ENCODE results near the gene NPHP1. TPM values are rescaled to one million over a fixed set of nuclear protein-coding genes. Genes with fewer than 3 reads are reported as not detected.
"Not testable (repeated sequence)": the region's sequence is repeated elsewhere in the genome, so short reads cannot be mapped to it uniquely, and the experiment has no call there.

Gene NPHP1
- total and polyA plus RNA-seq, 2 donors (not counting 1 experiment from before 2014, with no cell fraction given): 2.4 TPM

DNA sequence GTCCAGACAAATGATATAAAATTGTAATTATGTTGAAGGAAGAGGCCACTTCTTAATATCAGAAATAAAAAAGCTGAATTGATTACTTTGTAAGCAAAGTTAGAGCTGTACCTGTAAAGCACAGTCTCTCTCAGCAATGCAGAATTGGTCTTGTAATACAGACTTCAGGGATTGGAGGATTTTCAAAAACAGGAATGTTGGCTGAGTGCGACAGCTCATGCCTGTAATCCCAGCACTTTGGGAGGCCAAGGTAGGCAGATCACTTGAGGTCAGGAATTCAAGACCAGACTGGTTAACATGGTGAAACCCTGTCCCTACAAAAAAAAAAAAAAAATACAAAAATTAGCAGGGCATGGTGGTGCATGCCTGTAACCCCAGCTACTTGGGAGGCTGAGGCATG is 17.8 kb upstream of the NPHP1 start:
- H3K4me3 Mint-ChIP-seq; POLR2A ChIA-PET; H3K4me1 Mint-ChIP-seq; CTCF ChIA-PET; H3K4me1 ChIP-seq (ENCODE audit: control insufficient read depth in 2 of 2, insufficient read depth in 2 of 2, low read length in 2 of 2); H3K9me3 Mint-ChIP-seq (ENCODE audit: insufficient read depth); H3K4me2 ChIP-seq (replicated peaks; ENCODE audit: low read depth, low read length, poor library complexity, severe bottlenecking); H3K36me3 ChIP-seq (replicated peaks in 1 of 2; ENCODE audit: control extremely low read depth in 1 of 2, control insufficient read depth in 1 of 2, extremely low read depth in 1 of 2, insufficient read depth in 2 of 2, low read length in 1 of 2); DNase-seq; H3K27ac ChIP-seq (ENCODE audit: low read length in 2 of 2); ATAC-seq (ENCODE audit: low read depth); H3K4me3 ChIP-seq (ENCODE audit: control extremely low read depth in 1 of 5, extremely low read depth in 1 of 5, insufficient read depth in 1 of 5, low read depth in 2 of 5, low read length in 4 of 5); H3K9me3 ChIP-seq (ENCODE audit: control extremely low read depth in 1 of 3, control insufficient read depth in 2 of 3, insufficient read depth in 1 of 3, low read length in 2 of 3); H3K9ac ChIP-seq (ENCODE audit: low read length); H3K79me2 ChIP-seq (ENCODE audit: control insufficient read depth, insufficient read depth, low read length); H3K27ac Mint-ChIP-seq; H2AFZ ChIP-seq (ENCODE audit: insufficient read depth, low read depth, low read length, poor library complexity, severe bottlenecking); intact Hi-C loops (cut with micrococcal nuclease); H4K20me1 ChIP-seq (ENCODE audit: control insufficient read depth, insufficient read depth, low read length, poor library complexity, severe bottlenecking): not testable (repeated sequence)
- H3K27me3 Mint-ChIP-seq: peaks cover 50% of the 10 kb centered on the region
- H3K27me3 ChIP-seq (replicated peaks in 1 of 4; ENCODE audit: control extremely low read depth in 1 of 4, control insufficient read depth in 3 of 4, insufficient read depth in 4 of 4, low read length in 3 of 4): peaks cover 0 to 13% (median 8%) of the 10 kb centered on the region in 4 experiments
- 83% methylated on average over 1 of the region's 1 CpG for WGBS (ENCODE audit: insufficient coverage)

DNA sequence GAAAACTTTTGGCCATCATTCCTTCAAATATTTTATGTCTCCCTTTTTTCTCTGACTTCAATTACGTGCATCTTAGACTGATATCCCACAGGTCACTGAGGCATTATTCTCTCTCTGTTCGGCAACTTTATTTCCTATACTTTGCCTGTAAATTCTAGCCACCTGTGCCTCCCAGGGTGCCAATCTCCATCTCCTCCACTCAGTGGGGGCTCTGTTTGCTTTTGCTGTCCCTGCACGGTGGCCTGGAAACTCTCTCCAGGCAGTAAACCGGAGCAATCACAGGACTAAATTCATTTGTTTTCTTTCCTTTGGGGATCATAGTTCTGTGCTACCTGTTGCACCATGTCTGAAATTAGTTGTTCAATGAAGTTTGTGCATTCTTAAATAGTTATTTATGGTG is 17.1 kb upstream of the NPHP1 start:
- no peak overlapping the region for H3K4me3 ChIP-seq (ENCODE audit: control extremely low read depth in 1 of 5, extremely low read depth in 1 of 5, insufficient read depth in 1 of 5, low read depth in 2 of 5, low read length in 4 of 5)
- ChIA-PET POLR2A (no interaction called here), CTCF (no interaction called here)
- DNase-seq: no peak
- no peak for ATAC-seq (ENCODE audit: low read depth)
- no peaks in the 10 kb centered on the region for H3K9me3 ChIP-seq (ENCODE audit: control extremely low read depth in 1 of 3, control insufficient read depth in 2 of 3, insufficient read depth in 1 of 3, low read length in 2 of 3)
- H3K4me3 Mint-ChIP-seq: no peak overlapping the region
- no peak overlapping the region for H3K27ac ChIP-seq (ENCODE audit: low read length in 2 of 2)
- H3K4me1 ChIP-seq (ENCODE audit: control insufficient read depth in 2 of 2, insufficient read depth in 2 of 2, low read length in 2 of 2): no peaks in the 10 kb centered on the region
- H4K20me1 ChIP-seq (ENCODE audit: control insufficient read depth, insufficient read depth, low read length, poor library complexity, severe bottlenecking): no peaks in the 10 kb centered on the region
- H3K4me2 ChIP-seq (replicated peaks; ENCODE audit: low read depth, low read length, poor library complexity, severe bottlenecking): no peak overlapping the region
- H2AFZ ChIP-seq (ENCODE audit: insufficient read depth, low read depth, low read length, poor library complexity, severe bottlenecking): no peak overlapping the region
- H3K4me1 Mint-ChIP-seq: no peaks in the 10 kb centered on the region
- H3K36me3 ChIP-seq (replicated peaks in 1 of 2; ENCODE audit: control extremely low read depth in 1 of 2, control insufficient read depth in 1 of 2, extremely low read depth in 1 of 2, insufficient read depth in 2 of 2, low read length in 1 of 2): no peaks in the 10 kb centered on the region
- H3K79me2 ChIP-seq (ENCODE audit: control insufficient read depth, insufficient read depth, low read length): no peaks in the 10 kb centered on the region
- 80% methylated on average over 4 of the region's 4 CpGs for WGBS (ENCODE audit: insufficient coverage)
- H3K27me3 Mint-ChIP-seq: peaks cover 50% of the 10 kb centered on the region
- no peak overlapping the region for H3K27ac Mint-ChIP-seq
- no peak for TF ChIP-seq EZH2 (IDR thresholded peaks at IDR 0.05; ENCODE audit: borderline replicate concordance, insufficient read depth, low read depth, low read length, poor library complexity, severe bottlenecking)
- TF ChIP-seq, protein P1, sequence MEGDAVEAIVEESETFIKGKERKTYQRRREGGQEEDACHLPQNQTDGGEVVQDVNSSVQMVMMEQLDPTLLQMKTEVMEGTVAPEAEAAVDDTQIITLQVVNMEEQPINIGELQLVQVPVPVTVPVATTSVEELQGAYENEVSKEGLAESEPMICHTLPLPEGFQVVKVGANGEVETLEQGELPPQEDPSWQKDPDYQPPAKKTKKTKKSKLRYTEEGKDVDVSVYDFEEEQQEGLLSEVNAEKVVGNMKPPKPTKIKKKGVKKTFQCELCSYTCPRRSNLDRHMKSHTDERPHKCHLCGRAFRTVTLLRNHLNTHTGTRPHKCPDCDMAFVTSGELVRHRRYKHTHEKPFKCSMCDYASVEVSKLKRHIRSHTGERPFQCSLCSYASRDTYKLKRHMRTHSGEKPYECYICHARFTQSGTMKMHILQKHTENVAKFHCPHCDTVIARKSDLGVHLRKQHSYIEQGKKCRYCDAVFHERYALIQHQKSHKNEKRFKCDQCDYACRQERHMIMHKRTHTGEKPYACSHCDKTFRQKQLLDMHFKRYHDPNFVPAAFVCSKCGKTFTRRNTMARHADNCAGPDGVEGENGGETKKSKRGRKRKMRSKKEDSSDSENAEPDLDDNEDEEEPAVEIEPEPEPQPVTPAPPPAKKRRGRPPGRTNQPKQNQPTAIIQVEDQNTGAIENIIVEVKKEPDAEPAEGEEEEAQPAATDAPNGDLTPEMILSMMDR (IDR thresholded peaks at IDR 0.05): no peak
- intact Hi-C loops (cut with micrococcal nuclease): no loop called here
- no peak overlapping the region for H3K9ac ChIP-seq (ENCODE audit: low read length)
- peaks cover 0 to 15% (median 8%) of the 10 kb centered on the region in 4 experiments for H3K27me3 ChIP-seq (replicated peaks in 1 of 4; ENCODE audit: control extremely low read depth in 1 of 4, control insufficient read depth in 3 of 4, insufficient read depth in 4 of 4, low read length in 3 of 4)
- no peaks in the 10 kb centered on the region for H3K9me3 Mint-ChIP-seq (ENCODE audit: insufficient read depth)
